H1 (cell line): ENCODE results near the gene OR52K1. TPM values are rescaled to one million over a fixed set of nuclear protein-coding genes. Genes with fewer than 3 reads are reported as not detected.

Experiments used
- CTCF ChIA-PET: fragments of 300-600 bp; sonication (Branson Sonifier 250); formaldehyde crosslinking; loops from one replicate; lab custom pipeline; 2021; ENCODE audit not compliant: partially characterized antibody; lab: Charles Lee
- POLR2A ChIA-PET: fragments of 300-600 bp; sonication (Branson Sonifier 250); formaldehyde crosslinking; loops from one replicate; lab custom pipeline; 2021; ENCODE audit warnings: inconsistent platforms; ENCODE audit not compliant: partially characterized antibody; lab: Charles Lee
- DNase-seq, 2 experiments: peaks; one replicate each; pipeline versions ENCODE4 v3.0.0 to v3.0.0-alpha.2; 2010 to 2022; ENCODE audit warnings: low spot score in 2 of 2, low read depth in 1 of 2, mixed read lengths in 1 of 2
- FAIRE-seq: peaks from 2 replicates; lab custom pipeline; 2011; peaks lifted over from hg19 to GRCh38; lab: Jason Lieb, UNC
- H2AFZ ChIP-seq: 2 replicates; pipeline ENCODE4 v1.8.1; 2012; ENCODE audit warnings: low read length, inconsistent platforms
- H2AK5ac ChIP-seq: 2 replicates; pipeline ENCODE4 v1.6.1; 2013; ENCODE audit warnings: low read depth, low read length
- H2BK120ac ChIP-seq: replicated peaks from 2 replicates; pipeline ENCODE3; 2013; ENCODE audit warnings: low read depth, low read length, inconsistent platforms
- H2BK12ac ChIP-seq: 2 replicates; pipeline ENCODE4 v1.6.1; 2013; ENCODE audit warnings: low read depth, low read length
- H2BK15ac ChIP-seq: 2 replicates; pipeline ENCODE4 v1.6.1; 2013; ENCODE audit warnings: low read length
- H2BK20ac ChIP-seq: 2 replicates; pipeline ENCODE4 v1.6.1; 2013; ENCODE audit warnings: low read length
- H2BK5ac ChIP-seq: 2 replicates; pipeline ENCODE4 v1.6.1; 2013; ENCODE audit warnings: low read depth, low read length
- H3K14ac ChIP-seq: 2 replicates; pipeline ENCODE4 v1.6.1; 2013; ENCODE audit warnings: inconsistent platforms; ENCODE audit not compliant: insufficient read length
- H3K18ac ChIP-seq: 2 replicates; pipeline ENCODE4 v1.6.1; 2013; ENCODE audit warnings: low read length; ENCODE audit errors: extremely low read depth
- H3K23ac ChIP-seq: 2 replicates; pipeline ENCODE4 v1.6.1; 2013; ENCODE audit warnings: inconsistent platforms; ENCODE audit not compliant: insufficient read length
- H3K23me2 ChIP-seq: 2 replicates; pipeline ENCODE4 v1.6.1; 2013; ENCODE audit warnings: low read depth, low read length
- H3K27ac ChIP-seq: 2 replicates; pipeline ENCODE4 v1.6.1; 2011; ENCODE audit warnings: low read depth, low read length, inconsistent platforms
- H3K27me3 ChIP-seq, 4 experiments: replicated peaks in 1 of 4; 1 replicate in 1 of 4; 2 replicates in 3 of 4; pipeline versions ENCODE4 v1.6.1 to v1.8.1; 2011 to 2013; ENCODE audit warnings: low read length in 3 of 4, mild to moderate bottlenecking in 3 of 4, inconsistent platforms in 2 of 4, mixed read lengths in 2 of 4, moderate library complexity in 1 of 4; ENCODE audit not compliant: control insufficient read depth in 3 of 4, insufficient read depth in 3 of 4; ENCODE audit errors: extremely low read depth in 1 of 4
- H3K36me3 ChIP-seq, 4 experiments: 2 replicates each; pipeline versions ENCODE4 v1.6.1 to v1.8.1; 2011 to 2013; ENCODE audit warnings: mild to moderate bottlenecking in 4 of 4, low read length in 3 of 4, moderate library complexity in 2 of 4, control low read depth in 1 of 4, inconsistent platforms in 1 of 4; ENCODE audit not compliant: insufficient read depth in 4 of 4, control insufficient read depth in 2 of 4
- H3K4ac ChIP-seq: replicated peaks from 2 replicates; pipeline ENCODE3; 2013; ENCODE audit warnings: low read length, low read depth, mixed read lengths, inconsistent platforms; ENCODE audit not compliant: insufficient read length
- H3K4me1 ChIP-seq, 4 experiments: replicated peaks in 1 of 4; 1 replicate in 1 of 4; 2 replicates in 3 of 4; pipeline versions ENCODE4 v1.6.1 to v1.8.1; 2011 to 2013; ENCODE audit warnings: low read length in 3 of 4, inconsistent platforms in 2 of 4, mixed read lengths in 1 of 4; ENCODE audit not compliant: insufficient read depth in 4 of 4, control insufficient read depth in 3 of 4
- H3K4me2 ChIP-seq, 2 experiments: 2 replicates each; pipeline versions ENCODE4 v1.6.1 to v1.8.1; 2011 to 2013; ENCODE audit warnings: low read depth in 2 of 2, low read length in 2 of 2, control low read depth in 1 of 2, inconsistent platforms in 1 of 2, mild to moderate bottlenecking in 1 of 2; ENCODE audit not compliant: insufficient read depth in 1 of 2
- H3K4me3 ChIP-seq, 4 experiments: fragments of 200-600, 300-600 bp in 1 of 4; sonication (generic), shearing (Covaris generic), sonication (Bioruptor Twin) in 1 of 4; 2 replicates each; pipeline versions ENCODE4 v1.5.1 to v1.8.1; 2011 to 2016; ENCODE audit warnings: low read length in 4 of 4, low read depth in 3 of 4, control low read depth in 2 of 4, inconsistent platforms in 2 of 4, mild to moderate bottlenecking in 2 of 4, mixed read lengths in 1 of 4, moderate library complexity in 1 of 4; ENCODE audit not compliant: insufficient read depth in 2 of 4; ENCODE audit errors: extremely low read depth in 1 of 4
- H3K56ac ChIP-seq: replicated peaks from 2 replicates; pipeline ENCODE3; 2013; ENCODE audit warnings: low read depth, mild to moderate bottlenecking, mixed read lengths, low read length, inconsistent platforms; ENCODE audit not compliant: insufficient read length
- H3K79me1 ChIP-seq: 2 replicates; pipeline ENCODE4 v1.6.1; 2013; ENCODE audit warnings: low read depth, low read length, control low read depth
- H3K79me2 ChIP-seq, 2 experiments: 2 replicates each; pipeline versions ENCODE4 v1.6.1 to v1.8.1; 2012 to 2013; ENCODE audit warnings: low read length in 2 of 2, mild to moderate bottlenecking in 2 of 2, inconsistent platforms in 1 of 2; ENCODE audit not compliant: insufficient read depth in 2 of 2, control insufficient read depth in 1 of 2
- H3K9ac ChIP-seq, 4 experiments: replicated peaks in 1 of 4; 1 replicate in 1 of 4; 2 replicates in 3 of 4; pipeline versions ENCODE4 v1.6.1 to v1.8.1; 2011 to 2013; ENCODE audit warnings: low read depth in 3 of 4, low read length in 3 of 4, control low read depth in 2 of 4, mild to moderate bottlenecking in 2 of 4, moderate library complexity in 2 of 4, inconsistent platforms in 1 of 4; ENCODE audit errors: extremely low read depth in 1 of 4
- H3K9me3 ChIP-seq, 2 experiments: 2 replicates each; pipeline versions ENCODE4 v1.6.1 to v1.8.1; 2012 to 2013; ENCODE audit warnings: mild to moderate bottlenecking in 2 of 2, moderate library complexity in 2 of 2, control low read depth in 1 of 2, inconsistent platforms in 1 of 2, low read depth in 1 of 2, low read length in 1 of 2, mixed read lengths in 1 of 2; ENCODE audit not compliant: insufficient read depth in 2 of 2
- H4K20me1 ChIP-seq, 2 experiments: replicated peaks in 1 of 2; 2 replicates each; pipeline versions ENCODE3 to v1.8.1; 2011 to 2013; ENCODE audit warnings: inconsistent platforms in 2 of 2, low read length in 2 of 2, mild to moderate bottlenecking in 1 of 2; ENCODE audit not compliant: insufficient read depth in 2 of 2, control insufficient read depth in 1 of 2
- H4K5ac ChIP-seq: 2 replicates; pipeline ENCODE4 v1.6.1; 2013; ENCODE audit warnings: low read length, low read depth, mixed read lengths, inconsistent platforms; ENCODE audit not compliant: insufficient read length
- H4K8ac ChIP-seq: 2 replicates; pipeline ENCODE4 v1.8.0; 2013; ENCODE audit warnings: mild to moderate bottlenecking, moderate library complexity, low read length, inconsistent platforms; ENCODE audit not compliant: insufficient read depth; ENCODE audit errors: extremely low read depth
- H4K91ac ChIP-seq: replicated peaks from 2 replicates; pipeline ENCODE3; 2013; ENCODE audit warnings: low read length, mixed read lengths, inconsistent platforms; ENCODE audit not compliant: insufficient read length
- CBX5 ChIP-seq: fragments of 300-800, 300-1000 bp; sonication (generic); IDR thresholded peaks from 2 replicates; pipeline ENCODE4 v1.7.1; 2016; ENCODE audit warnings: antibody characterized with exemption, low read length, low read depth
- JUN ChIP-seq: IDR thresholded peaks from 2 replicates; pipeline ENCODE4 v1.6.1; 2011; ENCODE audit warnings: low read depth, mild to moderate bottlenecking, improper control_type of control experiment, low read length
- SRF ChIP-seq: IDR thresholded peaks from 2 replicates; pipeline ENCODE4 v1.6.1; 2011; ENCODE audit warnings: mild to moderate bottlenecking, low read depth, low read length, moderate library complexity
- polyA plus RNA-seq, 7 experiments: library from polyadenylated mRNA; depleted of rRNA in 3 of 7; stranded (reverse) in 5 of 7; unstranded in 2 of 7; fragments of >200 nt in 5 of 7; fragments of 200-250 nt in 2 of 7; gene quantifications; 1 replicate in 5 of 7; 2 replicates in 1 of 7; 4 replicates in 1 of 7; pipeline versions ENCODE4 v1.2.1 to v1.2.3, GENCODE V29; 2011 to 2013; ENCODE audit warnings: missing spikeins in 2 of 7, mixed read lengths in 2 of 7
- total RNA-seq: library from RNA; stranded (reverse); fragmentation: NEBNext Ultra II Directional; extraction: Animal tissue kit (Norgen Biotek cat#: 25700); gene quantifications from 2 replicates; pipeline ENCODE4 v1.2.1, GENCODE V29; 2021

The OR52K1 gene
- total and polyA plus RNA-seq, 2 of the 8 experiments (the other 6 are each of a cell fraction or from before 2014, with no cell fraction given), result not detected

DNA sequence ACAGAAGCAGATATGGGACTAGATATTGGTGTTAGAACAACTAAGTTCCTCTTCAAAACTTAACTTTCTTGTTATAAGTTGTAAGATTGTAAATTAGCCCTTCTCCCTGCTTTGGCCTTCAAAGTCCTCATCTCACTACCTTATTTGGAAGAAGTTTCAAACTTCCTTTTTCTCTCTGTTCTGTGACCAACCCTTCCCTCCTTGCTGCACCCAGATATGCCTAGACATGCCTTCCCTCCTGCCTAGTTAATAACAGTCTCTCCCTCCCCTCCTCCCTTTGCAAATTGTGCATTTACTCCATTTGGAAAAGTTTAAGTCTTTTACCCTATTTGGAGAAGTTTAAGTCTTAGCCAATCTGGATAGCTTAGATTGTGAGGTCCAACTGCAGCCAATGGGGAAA is 28.4 kb upstream of the OR52K1 start:
- no peak overlapping the region for H3K14ac ChIP-seq
- no peak overlapping the region for H2AK5ac ChIP-seq
- no peak overlapping the region for H2BK5ac ChIP-seq
- no peak overlapping the region for H3K4me3 ChIP-seq
- H2BK12ac ChIP-seq, result no peak overlapping the region
- H3K4me1 ChIP-seq, result no peaks in the 10 kb centered on the region
- no peaks in the 10 kb centered on the region for H3K23me2 ChIP-seq
- no peaks in the 10 kb centered on the region for H3K79me1 ChIP-seq
- no peak overlapping the region for H2BK120ac ChIP-seq
- no peak overlapping the region for H4K8ac ChIP-seq
- H3K36me3 ChIP-seq, result no peaks in the 10 kb centered on the region; a peak in 1 of 8 replicates
- H3K18ac ChIP-seq, result no peak overlapping the region
- H3K27me3 ChIP-seq, result no peaks in the 10 kb centered on the region
- no peaks in the 10 kb centered on the region for H4K20me1 ChIP-seq
- no peak overlapping the region for H3K27ac ChIP-seq
- POLR2A ChIA-PET, result no interaction called here
- H3K56ac ChIP-seq, result no peak overlapping the region
- no peak overlapping the region for H4K91ac ChIP-seq
- H3K4ac ChIP-seq, result no peak overlapping the region
- FAIRE-seq (no peak), DNase-seq (no peak)
- peaks cover 5 to 10% of the 10 kb centered on the region in 2 experiments; a peak in 3 of 4 replicates for H3K9me3 ChIP-seq
- no peak overlapping the region for H3K4me2 ChIP-seq
- H2BK20ac ChIP-seq, result no peak overlapping the region
- CTCF ChIA-PET, result no interaction called here
- H3K23ac ChIP-seq, result no peak overlapping the region
- H4K5ac ChIP-seq, result no peak overlapping the region
- H2BK15ac ChIP-seq, result no peak overlapping the region
- H3K79me2 ChIP-seq, result no peaks in the 10 kb centered on the region
- no peak overlapping the region for H2AFZ ChIP-seq
- no peak overlapping the region for H3K9ac ChIP-seq
- TF ChIP-seq SRF (no peak), CBX5 (no peak), JUN (no peak)
